DMS153 treated with DMSO at 0.1 percent for 48 hours (cell line): ENCODE data around the gene PDZD2.

Source experiments
- DNase-seq: peaks from one replicate; lab custom pipeline; 2025; ENCODE audit not compliant: unreplicated experiment; lab: John Stamatoyannopoulos, UW

The PDZD2 gene

GRCh38 chr5:32127711-32128110 is 488.8 kb downstream of the PDZD2 start:
- DNase-seq, result no peak

- no peak for DNase-seq
Observed at GRCh38 chr5:32129074-32129598, 490.2 kb downstream of the PDZD2 start.

- no peak for DNase-seq
Observed at GRCh38 chr5:32130865-32131264, 491.9 kb downstream of the PDZD2 start.

GRCh38 chr5:32131604-32132003 is 492.7 kb downstream of the PDZD2 start:
- DNase-seq, result no peak

- DNase-seq, result no peak
Observed at GRCh38 chr5:32132757-32133156, 493.8 kb downstream of the PDZD2 start.

GRCh38 chr5:32135086-32135485 is 496.2 kb downstream of the PDZD2 start:
- no peak for DNase-seq

GRCh38 chr5:32136342-32136741 is 497.4 kb downstream of the PDZD2 start:
- DNase-seq, result no peak

GRCh38 chr5:32138839-32139493 is 500.0 kb downstream of the PDZD2 start:
- no peak for DNase-seq

GRCh38 chr5:32143617-32144377 is 504.9 kb downstream of the PDZD2 start:
- no peak for DNase-seq

- no peak for DNase-seq
Observed at GRCh38 chr5:32144378-32145207, 505.7 kb downstream of the PDZD2 start.

GRCh38 chr5:32145378-32145777 is 506.4 kb downstream of the PDZD2 start:
- DNase-seq, result no peak

GRCh38 chr5:32147236-32147635 is 508.3 kb downstream of the PDZD2 start:
- DNase-seq, result no peak

- DNase-seq, result no peak
Observed at GRCh38 chr5:32147959-32148358, 509.0 kb downstream of the PDZD2 start.

GRCh38 chr5:32150366-32150765 is 511.4 kb downstream of the PDZD2 start:
- DNase-seq, result no peak

- DNase-seq, result no peak
Observed at GRCh38 chr5:32151198-32151597, 512.3 kb downstream of the PDZD2 start.

GRCh38 chr5:32153723-32154122 is 514.8 kb downstream of the PDZD2 start:
- no peak for DNase-seq

- DNase-seq, result no peak
Observed at GRCh38 chr5:32155211-32155610, 516.3 kb downstream of the PDZD2 start.

- DNase-seq, result no peak
Observed at GRCh38 chr5:32156635-32157034, 517.7 kb downstream of the PDZD2 start.

GRCh38 chr5:32157078-32157477 is 518.1 kb downstream of the PDZD2 start:
- DNase-seq, result no peak

GRCh38 chr5:32158679-32158975 is 519.7 kb downstream of the PDZD2 start:
- DNase-seq, result no peak

- no peak for DNase-seq
Observed at GRCh38 chr5:32159328-32160072, 520.6 kb downstream of the PDZD2 start.
